WTC11 (cell line): ENCODE measurements around the gene A1BG. TPM values are rescaled to one million over a fixed set of nuclear protein-coding genes. Genes with fewer than 3 reads are reported as not detected.
"Not testable (repeated sequence)": the region's sequence is repeated elsewhere in the genome, so short reads cannot be mapped to it uniquely, and the experiment has no call there.

Experiments
- ATAC-seq: fragments of 200-7000 bp; cut with Tn5 transposase; 2 replicates; pipeline ENCODE4 v1.10.0; 2021; ENCODE audit warnings: mild to moderate bottlenecking, moderate library complexity
- CTCF ChIA-PET: fragments of 300-600 bp; sonication (Branson Sonifier 250); formaldehyde crosslinking; loops from one replicate; lab custom pipeline; 2021; ENCODE audit warnings: antibody characterized with exemption; lab: Charles Lee
- POLR2A ChIA-PET: fragments of 350-600 bp; sonication (Branson Sonifier 250); formaldehyde crosslinking; loops from one replicate; lab custom pipeline; 2021; ENCODE audit warnings: antibody characterized with exemption; lab: Charles Lee
- DNase-seq: peaks from one replicate; pipeline ENCODE4 v3.0.0; 2021; ENCODE audit warnings: low spot score
- H3K27ac Mint-ChIP-seq: 2 replicates; pipeline ENCODE4 v1.8.0; 2021; ENCODE audit warnings: mixed read lengths
- H3K27me3 Mint-ChIP-seq: 2 replicates; pipeline ENCODE4 v1.8.0; 2021; ENCODE audit warnings: low read depth, mild to moderate bottlenecking, moderate library complexity, mixed read lengths
- H3K36me3 Mint-ChIP-seq: 2 replicates; pipeline ENCODE4 v1.8.0; 2021; ENCODE audit warnings: mixed read lengths
- H3K4me1 Mint-ChIP-seq: 2 replicates; pipeline ENCODE4 v1.8.0; 2022; ENCODE audit warnings: mixed read lengths
- H3K4me3 Mint-ChIP-seq: 2 replicates; pipeline ENCODE4 v1.8.0; 2021; ENCODE audit warnings: mild to moderate bottlenecking, moderate library complexity, mixed read lengths
- H3K9me3 Mint-ChIP-seq: 2 replicates; pipeline ENCODE4 v1.8.0; 2021; ENCODE audit warnings: mixed read lengths
- CREM ChIP-seq: sonication (generic); formaldehyde crosslinking; IDR thresholded peaks from 2 replicates; pipeline ENCODE4 v1.8.1; 2022; ENCODE audit warnings: mild to moderate bottlenecking, missing genetic modification reagents, moderate library complexity
- FOXK1 ChIP-seq: sonication (generic); formaldehyde crosslinking; IDR thresholded peaks from 2 replicates; pipeline ENCODE4 v1.8.0; 2022; ENCODE audit warnings: mild to moderate bottlenecking, moderate library complexity, missing genetic modification reagents
- MYBL2 ChIP-seq: sonication (generic); formaldehyde crosslinking; IDR thresholded peaks from 2 replicates; pipeline ENCODE4 v1.8.1; 2023; ENCODE audit warnings: mild to moderate bottlenecking, moderate library complexity, missing genetic modification reagents
- NFE2L1 ChIP-seq: sonication (generic); formaldehyde crosslinking; IDR thresholded peaks from 2 replicates; pipeline ENCODE4 v1.8.1; 2023; ENCODE audit warnings: missing genetic modification reagents
- NR3C1 ChIP-seq: sonication (generic); formaldehyde crosslinking; conservative IDR thresholded peaks from 2 replicates; pipeline ENCODE4 v1.8.1; 2023; ENCODE audit warnings: low read depth, mild to moderate bottlenecking, missing genetic modification reagents
- SOX15 ChIP-seq: fragments of 250-450 bp; sonication (Bioruptor Pico); IDR thresholded peaks from 2 replicates; pipeline ENCODE4 v1.9.0; 2021; ENCODE audit warnings: mild to moderate bottlenecking
- TCF7 ChIP-seq: sonication (generic); formaldehyde crosslinking; IDR thresholded peaks from 2 replicates; pipeline ENCODE4 v1.8.0; 2022; ENCODE audit warnings: mild to moderate bottlenecking, low read depth, missing genetic modification reagents, moderate library complexity
- ZBTB21 ChIP-seq: sonication (generic); formaldehyde crosslinking; IDR thresholded peaks from 2 replicates; pipeline ENCODE4 v1.8.1; 2023; ENCODE audit warnings: mild to moderate bottlenecking, missing genetic modification reagents, borderline replicate concordance
- ZNF138 ChIP-seq: sonication (generic); formaldehyde crosslinking; conservative IDR thresholded peaks from 2 replicates; pipeline ENCODE4 v1.8.1; 2022; ENCODE audit warnings: mild to moderate bottlenecking, moderate library complexity, missing genetic modification reagents
- ZNF263 ChIP-seq: sonication (generic); formaldehyde crosslinking; IDR thresholded peaks from 2 replicates; pipeline ENCODE4 v1.8.1; 2022; ENCODE audit warnings: low read depth, mild to moderate bottlenecking, moderate library complexity, missing genetic modification reagents
- ZNF317 ChIP-seq: sonication (generic); formaldehyde crosslinking; IDR thresholded peaks from 2 replicates; pipeline ENCODE4 v1.8.1; 2023; ENCODE audit warnings: low read depth, mild to moderate bottlenecking, moderate library complexity, missing genetic modification reagents, borderline replicate concordance
- ZNF396 ChIP-seq: fragments of 250-450 bp; sonication (Bioruptor Pico); IDR thresholded peaks from 2 replicates; pipeline ENCODE4 v1.8.0; 2021; ENCODE audit warnings: mild to moderate bottlenecking, moderate library complexity, borderline replicate concordance
- ZNF416 ChIP-seq: fragments of 250-450 bp; sonication (Bioruptor Pico); IDR thresholded peaks from 2 replicates; pipeline ENCODE4 v1.9.0; 2021; ENCODE audit warnings: mild to moderate bottlenecking, inconsistent platforms
- total RNA-seq: library from RNA; stranded (reverse); gene quantifications from 3 replicates; pipeline ENCODE4 v1.2.3, GENCODE V29; 2021
- TF ChIP-seq, protein P1 (sequence below): sonication (generic); formaldehyde crosslinking; IDR thresholded peaks from 2 replicates; pipeline ENCODE4 v1.8.0; 2022; ENCODE audit warnings: missing genetic modification reagents
- TF ChIP-seq, protein P2 (sequence below): sonication (generic); formaldehyde crosslinking; IDR thresholded peaks from 2 replicates; pipeline ENCODE4 v1.8.0; 2022; ENCODE audit warnings: mild to moderate bottlenecking, missing genetic modification reagents
- TF ChIP-seq, protein P3 (sequence below): sonication (generic); formaldehyde crosslinking; IDR thresholded peaks from 2 replicates; pipeline ENCODE4 v1.8.0; 2022; ENCODE audit warnings: mild to moderate bottlenecking, missing genetic modification reagents
- TF ChIP-seq, protein P4 (sequence below): fragments of 250-450 bp; sonication (Bioruptor Pico); IDR thresholded peaks from 2 replicates; pipeline ENCODE4 v1.8.0; 2021; ENCODE audit warnings: mild to moderate bottlenecking

The A1BG gene
- total RNA-seq, 1 experiment from 2014 or later, result 24.3 TPM

DNA sequence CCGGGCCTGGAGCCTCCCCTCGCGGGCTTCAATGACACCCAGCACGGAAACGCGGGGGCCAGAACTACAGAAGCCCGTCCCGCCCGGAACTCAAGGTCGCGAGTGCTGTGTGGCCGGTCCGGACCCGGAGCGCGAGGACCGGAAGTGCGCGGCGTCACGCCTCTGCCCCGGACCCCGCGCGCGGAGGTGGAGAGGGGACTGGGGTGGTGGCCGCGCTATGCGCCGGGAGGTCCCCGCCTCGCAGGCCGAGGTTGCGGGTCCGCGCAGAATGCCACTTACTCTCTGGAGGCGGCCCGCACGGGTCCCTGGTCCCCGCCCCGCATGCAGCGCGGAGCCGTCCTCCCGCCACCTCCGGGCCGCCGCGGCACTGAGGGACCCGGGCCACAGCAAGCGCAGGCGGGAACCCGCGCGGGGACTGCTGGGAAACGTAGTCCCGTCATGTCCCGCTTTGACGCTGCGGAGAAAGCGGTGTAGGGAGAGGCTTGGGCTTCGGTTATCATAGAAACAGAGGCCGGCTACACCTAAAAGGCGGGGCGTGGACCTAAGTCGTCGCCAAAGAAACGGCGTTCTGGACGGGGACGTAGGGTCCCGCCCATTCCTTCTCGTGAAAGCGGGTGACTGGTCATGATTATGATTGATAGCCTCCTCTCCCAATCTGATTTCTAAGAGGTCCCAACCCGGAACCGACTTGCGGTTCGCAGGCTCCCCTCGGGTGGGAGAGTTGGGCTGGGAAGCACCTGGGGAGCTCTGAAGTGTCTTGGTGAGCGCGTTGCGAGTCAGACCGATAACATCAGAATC, 27.6 kb upstream of the A1BG start, which contains the start of gene ZNF837 (continued):
- TF ChIP-seq, protein P1, sequence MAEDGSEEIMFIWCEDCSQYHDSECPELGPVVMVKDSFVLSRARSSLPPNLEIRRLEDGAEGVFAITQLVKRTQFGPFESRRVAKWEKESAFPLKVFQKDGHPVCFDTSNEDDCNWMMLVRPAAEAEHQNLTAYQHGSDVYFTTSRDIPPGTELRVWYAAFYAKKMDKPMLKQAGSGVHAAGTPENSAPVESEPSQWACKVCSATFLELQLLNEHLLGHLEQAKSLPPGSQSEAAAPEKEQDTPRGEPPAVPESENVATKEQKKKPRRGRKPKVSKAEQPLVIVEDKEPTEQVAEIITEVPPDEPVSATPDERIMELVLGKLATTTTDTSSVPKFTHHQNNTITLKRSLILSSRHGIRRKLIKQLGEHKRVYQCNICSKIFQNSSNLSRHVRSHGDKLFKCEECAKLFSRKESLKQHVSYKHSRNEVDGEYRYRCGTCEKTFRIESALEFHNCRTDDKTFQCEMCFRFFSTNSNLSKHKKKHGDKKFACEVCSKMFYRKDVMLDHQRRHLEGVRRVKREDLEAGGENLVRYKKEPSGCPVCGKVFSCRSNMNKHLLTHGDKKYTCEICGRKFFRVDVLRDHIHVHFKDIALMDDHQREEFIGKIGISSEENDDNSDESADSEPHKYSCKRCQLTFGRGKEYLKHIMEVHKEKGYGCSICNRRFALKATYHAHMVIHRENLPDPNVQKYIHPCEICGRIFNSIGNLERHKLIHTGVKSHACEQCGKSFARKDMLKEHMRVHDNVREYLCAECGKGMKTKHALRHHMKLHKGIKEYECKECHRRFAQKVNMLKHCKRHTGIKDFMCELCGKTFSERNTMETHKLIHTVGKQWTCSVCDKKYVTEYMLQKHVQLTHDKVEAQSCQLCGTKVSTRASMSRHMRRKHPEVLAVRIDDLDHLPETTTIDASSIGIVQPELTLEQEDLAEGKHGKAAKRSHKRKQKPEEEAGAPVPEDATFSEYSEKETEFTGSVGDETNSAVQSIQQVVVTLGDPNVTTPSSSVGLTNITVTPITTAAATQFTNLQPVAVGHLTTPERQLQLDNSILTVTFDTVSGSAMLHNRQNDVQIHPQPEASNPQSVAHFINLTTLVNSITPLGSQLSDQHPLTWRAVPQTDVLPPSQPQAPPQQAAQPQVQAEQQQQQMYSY, result peak; percentile 87

DNA sequence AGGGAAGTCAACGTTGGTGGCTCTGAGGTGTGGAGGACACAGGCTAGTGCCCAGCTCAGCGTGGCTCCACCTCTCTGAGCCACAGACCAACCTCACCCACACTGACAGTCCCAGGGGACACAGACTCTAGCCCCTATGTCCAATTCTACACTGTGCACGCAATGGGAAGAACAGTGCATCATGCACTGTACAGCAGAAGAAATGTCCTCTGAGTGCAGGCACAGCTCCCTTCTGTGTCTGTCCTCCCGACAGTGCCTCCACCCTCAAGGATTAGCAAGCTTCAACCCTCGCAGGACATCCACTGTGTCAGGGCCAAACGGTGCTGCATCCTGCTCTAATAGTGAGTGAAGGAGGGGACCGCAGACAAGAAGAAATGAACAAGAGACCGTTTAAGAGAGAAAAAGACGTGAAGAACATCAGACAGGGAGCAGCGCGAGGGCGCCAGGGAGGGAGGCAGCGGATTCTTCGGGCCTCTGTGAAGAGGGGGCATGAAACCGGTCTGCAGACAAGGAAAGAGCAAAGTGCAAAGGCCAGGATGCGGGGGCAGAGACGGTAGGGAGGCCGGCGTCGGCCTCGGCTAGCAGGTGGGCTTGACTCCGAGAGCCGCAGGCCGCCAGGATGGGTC, 26.9 kb upstream of the A1BG start:
- DNase-seq, result no peak
- Mint-ChIP-seq H3K4me1 (peaks cover 8% of the 10 kb centered on the region), H3K27me3 (no peaks in the 10 kb centered on the region), H3K9me3 (no peaks in the 10 kb centered on the region), H3K36me3 (no peaks in the 10 kb centered on the region), H3K4me3 (peak overlapping the region; percentile 85), H3K27ac (peak overlapping the region; percentile 17; the same call in 1 of the 2 replicates)
- ChIA-PET POLR2A (no interaction called here), CTCF (no interaction called here)
- TF ChIP-seq NR3C1 (CRISPR knock-in tag), result no peak
- no peak for TF ChIP-seq NFE2L1 (CRISPR knock-in tag)
- TF ChIP-seq ZBTB21 (CRISPR knock-in tag), result no peak
- no peak for ATAC-seq

DNA sequence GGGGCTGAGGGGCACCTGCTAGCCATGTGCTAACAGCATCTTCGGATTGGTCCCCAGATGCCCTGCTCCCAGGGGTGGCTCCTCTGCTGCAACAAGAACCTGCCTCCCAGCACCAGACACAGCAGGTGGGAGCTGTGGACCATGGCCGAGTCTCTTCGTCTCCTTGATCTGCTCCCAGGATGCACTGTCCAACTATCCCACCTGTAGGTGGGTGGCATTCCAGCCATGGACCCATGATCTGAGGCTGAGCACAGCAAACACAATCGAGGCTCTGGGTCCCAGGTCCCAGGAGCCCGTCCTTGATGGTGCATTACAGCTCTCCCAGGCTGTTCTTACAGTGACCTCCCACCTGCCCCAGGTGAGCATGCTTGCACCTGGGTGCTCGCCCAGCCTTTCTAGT, 26.0 kb upstream of the A1BG start:
- Mint-ChIP-seq H3K4me3 (peak overlapping the region; percentile 85), H3K36me3 (no peaks in the 10 kb centered on the region), H3K4me1 (peaks cover 8% of the 10 kb centered on the region), H3K27me3 (no peaks in the 10 kb centered on the region), H3K9me3 (no peaks in the 10 kb centered on the region), H3K27ac (no peak overlapping the region)
- DNase-seq (no peak), ATAC-seq (no peak)
- CTCF ChIA-PET, result no interaction called here
- POLR2A ChIA-PET, result no interaction called here
- no peak for TF ChIP-seq SOX15
- TF ChIP-seq, all 79 proteins: peak for 0

DNA sequence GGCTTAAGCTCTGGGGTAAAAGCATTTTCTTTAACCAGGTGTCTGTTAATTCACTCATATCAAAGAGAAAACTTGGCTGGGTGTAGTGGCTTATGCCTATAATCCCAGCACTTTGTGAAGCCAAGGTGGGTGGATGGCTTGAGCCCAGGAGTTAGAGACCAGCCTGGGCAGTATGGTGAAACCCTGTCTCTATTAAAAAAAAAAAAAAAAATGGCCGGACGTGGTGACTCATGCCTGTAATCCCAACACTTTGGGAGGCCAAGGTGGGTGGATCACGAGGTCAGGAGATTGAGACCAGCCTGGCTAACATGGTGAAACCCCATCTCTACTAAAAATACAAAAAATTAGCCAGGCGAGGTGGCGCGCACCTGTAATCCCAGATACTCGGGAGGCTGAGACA, 23.4 kb upstream of the A1BG start:
- CTCF ChIA-PET, H3K36me3 Mint-ChIP-seq, H3K4me3 Mint-ChIP-seq, H3K27ac Mint-ChIP-seq, ATAC-seq, H3K9me3 Mint-ChIP-seq, DNase-seq, H3K4me1 Mint-ChIP-seq, H3K27me3 Mint-ChIP-seq, POLR2A ChIA-PET: not testable (repeated sequence)

DNA sequence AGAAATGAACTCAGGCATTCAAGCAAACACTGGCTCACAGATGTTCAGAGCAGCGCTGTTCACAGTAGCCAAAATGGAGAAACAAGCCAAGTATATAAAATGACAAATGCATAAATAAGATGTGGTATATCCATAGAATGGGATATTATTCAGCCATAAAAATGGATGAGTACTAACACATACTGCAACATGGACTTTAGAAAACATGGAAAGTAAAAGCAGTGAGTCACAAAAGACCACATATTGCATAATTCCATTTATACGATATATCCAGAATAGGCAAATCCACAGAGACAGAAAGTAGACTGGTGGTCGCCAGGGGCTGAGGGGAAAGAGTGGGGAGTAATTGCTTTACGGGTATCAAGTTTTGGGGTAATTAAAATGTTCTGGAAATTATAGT, 20.9 kb upstream of the A1BG start:
- Mint-ChIP-seq H3K9me3 (no peaks in the 10 kb centered on the region), H3K36me3 (no peaks in the 10 kb centered on the region), H3K27ac (no peak overlapping the region), H3K4me3 (no peak overlapping the region), H3K4me1 (peaks cover 2% of the 10 kb centered on the region; the same call in 1 of the 2 replicates), H3K27me3 (no peaks in the 10 kb centered on the region)
- no peak for DNase-seq
- ChIA-PET CTCF (interaction anchor here (1.6 kb wide), 1 partner anchor 23 kb away, joined by 3 read pairs; no protein-coding TSS in a partner anchor), POLR2A (interaction anchor here (1.7 kb wide), 1 partner anchor 12 kb away, joined by 7 read pairs; the partner anchor contains the start of gene ZNF497)
- ATAC-seq, result no peak
- TF ChIP-seq ZNF317 (no peak), ZNF396 (CRISPR knock-in tag) (no peak), ZBTB21 (CRISPR knock-in tag) (no peak), ZNF263 (CRISPR knock-in tag) (no peak), TCF7 (CRISPR knock-in tag) (no peak), ZNF138 (CRISPR knock-in tag) (no peak), MYBL2 (CRISPR knock-in tag) (no peak), FOXK1 (no peak), CREM (CRISPR knock-in tag) (no peak), ZNF416 (no peak)
- TF ChIP-seq, protein P2, sequence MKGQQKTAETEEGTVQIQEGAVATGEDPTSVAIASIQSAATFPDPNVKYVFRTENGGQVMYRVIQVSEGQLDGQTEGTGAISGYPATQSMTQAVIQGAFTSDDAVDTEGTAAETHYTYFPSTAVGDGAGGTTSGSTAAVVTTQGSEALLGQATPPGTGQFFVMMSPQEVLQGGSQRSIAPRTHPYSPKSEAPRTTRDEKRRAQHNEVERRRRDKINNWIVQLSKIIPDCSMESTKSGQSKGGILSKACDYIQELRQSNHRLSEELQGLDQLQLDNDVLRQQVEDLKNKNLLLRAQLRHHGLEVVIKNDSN, result no peak
- TF ChIP-seq, protein P3, sequence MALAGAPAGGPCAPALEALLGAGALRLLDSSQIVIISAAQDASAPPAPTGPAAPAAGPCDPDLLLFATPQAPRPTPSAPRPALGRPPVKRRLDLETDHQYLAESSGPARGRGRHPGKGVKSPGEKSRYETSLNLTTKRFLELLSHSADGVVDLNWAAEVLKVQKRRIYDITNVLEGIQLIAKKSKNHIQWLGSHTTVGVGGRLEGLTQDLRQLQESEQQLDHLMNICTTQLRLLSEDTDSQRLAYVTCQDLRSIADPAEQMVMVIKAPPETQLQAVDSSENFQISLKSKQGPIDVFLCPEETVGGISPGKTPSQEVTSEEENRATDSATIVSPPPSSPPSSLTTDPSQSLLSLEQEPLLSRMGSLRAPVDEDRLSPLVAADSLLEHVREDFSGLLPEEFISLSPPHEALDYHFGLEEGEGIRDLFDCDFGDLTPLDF, result no peak
- TF ChIP-seq, protein P4, sequence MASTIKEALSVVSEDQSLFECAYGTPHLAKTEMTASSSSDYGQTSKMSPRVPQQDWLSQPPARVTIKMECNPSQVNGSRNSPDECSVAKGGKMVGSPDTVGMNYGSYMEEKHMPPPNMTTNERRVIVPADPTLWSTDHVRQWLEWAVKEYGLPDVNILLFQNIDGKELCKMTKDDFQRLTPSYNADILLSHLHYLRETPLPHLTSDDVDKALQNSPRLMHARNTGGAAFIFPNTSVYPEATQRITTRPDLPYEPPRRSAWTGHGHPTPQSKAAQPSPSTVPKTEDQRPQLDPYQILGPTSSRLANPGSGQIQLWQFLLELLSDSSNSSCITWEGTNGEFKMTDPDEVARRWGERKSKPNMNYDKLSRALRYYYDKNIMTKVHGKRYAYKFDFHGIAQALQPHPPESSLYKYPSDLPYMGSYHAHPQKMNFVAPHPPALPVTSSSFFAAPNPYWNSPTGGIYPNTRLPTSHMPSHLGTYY (CRISPR knock-in tag), result no peak
